Thoracic aorta (tissue), 2 donors: ENCODE measurements around the gene ALG11. TPM values are rescaled to one million over a fixed set of nuclear protein-coding genes. Genes with fewer than 3 reads are reported as not detected.
"Not testable (repeated sequence)": the region's sequence is repeated elsewhere in the genome, so short reads cannot be mapped to it uniquely, and the experiment has no call there.

Source experiments
- ATAC-seq: fragments of 150-250 bp; one replicate; pipeline ENCODE4 v1.8.0; 2017; ENCODE audit warnings: low read depth; ENCODE audit not compliant: insufficient number of reproducible peaks, low FRiP score
- DNase-seq: peaks from one replicate; pipeline ENCODE4 v3.0.0-alpha.2; 2020; ENCODE audit warnings: low spot score
- H3K27ac ChIP-seq, 2 donors: fragments of 200-600 bp; sonication (generic); 1 replicate in 1 of 2; 2 replicates in 1 of 2; pipeline ENCODE4 v1.5.1; 2016; ENCODE audit warnings: mild to moderate bottlenecking in 2 of 2, moderate library complexity in 2 of 2
- H3K27me3 ChIP-seq: fragments of 200-600 bp; sonication (generic); replicated peaks from 2 replicates; pipeline ENCODE4 v1.6.0; 2016; ENCODE audit warnings: mild to moderate bottlenecking; ENCODE audit not compliant: insufficient read depth
- H3K36me3 ChIP-seq: fragments of 200-600 bp; sonication (generic); one replicate; pipeline ENCODE4 v1.5.1; 2016
- H3K4me1 ChIP-seq, 2 donors: fragments of 200-600 bp; sonication (generic); 1 replicate in 1 of 2; 2 replicates in 1 of 2; pipeline versions ENCODE4 v1.5.1 to v1.6.0; 2016; ENCODE audit warnings: low read depth in 2 of 2, mild to moderate bottlenecking in 1 of 2; ENCODE audit not compliant: control insufficient read depth in 1 of 2
- H3K4me3 ChIP-seq: fragments of 200-600 bp; sonication (generic); 2 replicates; pipeline ENCODE4 v1.5.1; 2016; ENCODE audit warnings: mild to moderate bottlenecking
- H3K9me3 ChIP-seq: fragments of 200-600 bp; sonication (generic); 2 replicates; pipeline ENCODE4 v1.5.1; 2016
- CTCF ChIP-seq: fragments of 200-600 bp; sonication (generic); IDR thresholded peaks from one replicate; pipeline ENCODE4 v1.5.1; 2019; ENCODE audit warnings: antibody characterized with exemption
- total RNA-seq, 2 donors: library from RNA; depleted of rRNA; stranded (reverse); fragments of >200 nt; gene quantifications; one replicate each; pipeline versions ENCODE4 v1.1.0 to v1.2.3, GENCODE V29; 2016

The ALG11 gene
- total RNA-seq, 2 donors from 2014 or later: 20.7 to 30.3 TPM

- H3K36me3 ChIP-seq: peaks cover 45% of the 10 kb centered on the region
- no peak for TF ChIP-seq CTCF
- H3K9me3 ChIP-seq: peaks cover 5% of the 10 kb centered on the region
- H3K4me1 ChIP-seq: peaks cover 0 to 4% of the 10 kb centered on the region in 2 donors
- H3K27ac ChIP-seq: no peak within 1 kb of the TSS
- no peaks in the 10 kb centered on the region for H3K27me3 ChIP-seq
- no peak for ATAC-seq
- H3K4me3 ChIP-seq: no peak within 1 kb of the TSS
- no peak for DNase-seq
These were observed 12.3 kb downstream of the ALG11 start, which contains the start of gene UTP14C for GRCh38 chr13:52024481-52024880. Gene UTP14C (plus strand): TSS chr13:52024691. CDS start chr13:52028805, 4,114 bp downstream.

- peaks cover 43% of the 10 kb centered on the region for H3K36me3 ChIP-seq
- no peak for DNase-seq
- no peak overlapping the region for H3K27ac ChIP-seq
- peaks cover 0 to 4% of the 10 kb centered on the region in 2 donors for H3K4me1 ChIP-seq
- TF ChIP-seq CTCF: no peak
- no peaks in the 10 kb centered on the region for H3K27me3 ChIP-seq
- H3K9me3 ChIP-seq: peaks cover 8% of the 10 kb centered on the region
- H3K4me3 ChIP-seq: no peak overlapping the region
- no peak for ATAC-seq
These were observed 13.5 kb downstream of the ALG11 start for GRCh38 chr13:52025475-52026245.

- DNase-seq (no peak), ATAC-seq (no peak)
- Histone ChIP-seq H3K27me3 (no peaks in the 10 kb centered on the region), H3K27ac (no peak overlapping the region), H3K36me3 (peaks cover 43% of the 10 kb centered on the region), H3K4me1 (peaks cover 0 to 4% of the 10 kb centered on the region in 2 donors), H3K9me3 (peaks cover 8% of the 10 kb centered on the region), H3K4me3 (no peak overlapping the region)
- no peak for TF ChIP-seq CTCF
These were observed 14.0 kb downstream of the ALG11 start for GRCh38 chr13:52026246-52026626.

GRCh38 chr13:52027832-52028231 lies 15.6 kb downstream of the ALG11 start:
- no peak overlapping the region for H3K27ac ChIP-seq
- peaks cover 0 to 4% of the 10 kb centered on the region in 2 donors for H3K4me1 ChIP-seq
- no peak for TF ChIP-seq CTCF
- H3K27me3 ChIP-seq: no peaks in the 10 kb centered on the region
- peaks cover 40% of the 10 kb centered on the region for H3K36me3 ChIP-seq
- DNase-seq (no peak), ATAC-seq (no peak)
- peaks cover 8% of the 10 kb centered on the region for H3K9me3 ChIP-seq
- no peak overlapping the region for H3K4me3 ChIP-seq

GRCh38 chr13:52029569-52029968 lies 17.4 kb downstream of the ALG11 start:
- no peaks in the 10 kb centered on the region for H3K27me3 ChIP-seq
- no peak for TF ChIP-seq CTCF
- peaks cover 8% of the 10 kb centered on the region for H3K9me3 ChIP-seq
- H3K4me3 ChIP-seq: no peak overlapping the region
- peaks cover 0 to 4% of the 10 kb centered on the region in 2 donors for H3K4me1 ChIP-seq
- H3K27ac ChIP-seq: no peak overlapping the region
- no peak for ATAC-seq
- DNase-seq: no peak
- peaks cover 34% of the 10 kb centered on the region for H3K36me3 ChIP-seq

- H3K27me3 ChIP-seq, H3K9me3 ChIP-seq, H3K4me3 ChIP-seq, ATAC-seq, H3K4me1 ChIP-seq, DNase-seq, H3K27ac ChIP-seq: not testable (repeated sequence)
- H3K36me3 ChIP-seq: peaks cover 27% of the 10 kb centered on the region
These were observed 18.2 kb downstream of the ALG11 start for GRCh38 chr13:52030401-52030800.
